SK-N-SH (cell line): ENCODE measurements around the gene RHCE. TPM values are rescaled to one million over a fixed set of nuclear protein-coding genes. Genes with fewer than 3 reads are reported as not detected.

Experiments
- CTCF ChIA-PET: fragments of 300-600, 350-600 bp; formaldehyde crosslinking; extraction: SDS; loops from one replicate; lab custom pipeline; 2021; lab: Yijun Ruan, JAX
- POLR2A ChIA-PET: fragments of 350-600 bp; sonication (Branson Sonifier 250); formaldehyde crosslinking; extraction: SDS; loops from one replicate; lab custom pipeline; 2020; ENCODE audit warnings: antibody characterized with exemption, inconsistent platforms; lab: Yijun Ruan, JAX
- DNase-seq: peaks from one replicate; pipeline ENCODE4 v3.0.0; 2012
- H2AFZ ChIP-seq: fragments of 200-600 bp; sonication (generic); 2 replicates; pipeline ENCODE4 v1.8.1; 2016; ENCODE audit warnings: antibody characterized with exemption, mild to moderate bottlenecking, low read depth
- H3F3A ChIP-seq: fragments of 200-600 bp; sonication (generic); replicated peaks from 2 replicates; pipeline ENCODE3; 2016; ENCODE audit warnings: antibody characterized with exemption, mild to moderate bottlenecking; ENCODE audit not compliant: insufficient read depth
- H3K27ac ChIP-seq, 2 experiments: fragments of 200-500 bp in 1 of 2; fragments of 200-600 bp in 1 of 2; sonication (Bioruptor generic) in 1 of 2; sonication (generic), shearing (Covaris generic) in 1 of 2; 2 replicates each; pipeline versions ENCODE4 v1.5.1 to v1.6.1; 2014 to 2016; ENCODE audit warnings: low read depth in 2 of 2, inconsistent platforms in 1 of 2, low read length in 1 of 2, mild to moderate bottlenecking in 1 of 2, mixed read lengths in 1 of 2
- H3K27me3 ChIP-seq: fragments of 200-600 bp; sonication (generic), shearing (Covaris generic); 2 replicates; pipeline ENCODE4 v1.6.1; 2016; ENCODE audit warnings: mixed run types; ENCODE audit not compliant: insufficient read depth
- H3K36me3 ChIP-seq, 2 experiments: fragments of 200-500 bp in 1 of 2; fragments of 200-600 bp in 1 of 2; sonication (Bioruptor generic) in 1 of 2; sonication (generic) in 1 of 2; replicated peaks in 1 of 2; 2 replicates each; pipeline versions ENCODE3 to v1.5.1; 2014 to 2016; ENCODE audit warnings: low read length in 1 of 2, mild to moderate bottlenecking in 1 of 2; ENCODE audit not compliant: insufficient read depth in 2 of 2, control insufficient read depth in 1 of 2
- H3K4me1 ChIP-seq, 2 experiments: fragments of 200-500 bp in 1 of 2; fragments of 200-600 bp in 1 of 2; sonication (Bioruptor generic) in 1 of 2; sonication (generic), shearing (Covaris generic) in 1 of 2; 2 replicates each; pipeline versions ENCODE4 v1.5.1 to v1.6.1; 2014 to 2016; ENCODE audit warnings: low read depth in 1 of 2, low read length in 1 of 2, mixed run types in 1 of 2; ENCODE audit not compliant: insufficient read depth in 2 of 2, control insufficient read depth in 1 of 2
- H3K4me2 ChIP-seq: fragments of 200-600 bp; sonication (generic), shearing (Covaris generic); 2 replicates; pipeline ENCODE4 v1.6.1; 2017; ENCODE audit warnings: mixed run types
- H3K4me3 ChIP-seq, 2 experiments: fragments of 200-500 bp in 1 of 2; fragments of 200-600 bp in 1 of 2; sonication (Bioruptor generic) in 1 of 2; sonication (generic), shearing (Covaris generic) in 1 of 2; 2 replicates each; pipeline versions ENCODE4 v1.5.1 to v1.8.1; 2014 to 2016; ENCODE audit warnings: low read depth in 2 of 2, inconsistent platforms in 1 of 2, low read length in 1 of 2, mild to moderate bottlenecking in 1 of 2, mixed read lengths in 1 of 2, moderate library complexity in 1 of 2
- H3K79me2 ChIP-seq: fragments of 200-600 bp; sonication (generic); 2 replicates; pipeline ENCODE4 v1.8.1; 2017; ENCODE audit warnings: mild to moderate bottlenecking; ENCODE audit not compliant: insufficient read depth
- H3K9ac ChIP-seq: fragments of 200-600 bp; sonication (generic); 2 replicates; pipeline ENCODE4 v1.6.1; 2017; ENCODE audit warnings: mixed run types
- H3K9me2 ChIP-seq: fragments of 200-600 bp; sonication (generic); 2 replicates; pipeline ENCODE4 v1.6.1; 2017; ENCODE audit warnings: mixed run types
- H3K9me3 ChIP-seq: fragments of 200-600 bp; sonication (generic); 2 replicates; pipeline ENCODE4 v1.6.1; 2017; ENCODE audit warnings: mixed run types, mild to moderate bottlenecking, moderate library complexity
- H4K20me1 ChIP-seq: fragments of 200-600 bp; sonication (generic); 2 replicates; pipeline ENCODE4 v1.6.1; 2017; ENCODE audit warnings: mild to moderate bottlenecking, mixed run types; ENCODE audit not compliant: insufficient read depth
- CHD2 ChIP-seq: fragments of 150-350 bp; IDR thresholded peaks from 2 replicates; pipeline ENCODE4 v1.6.1; 2018; ENCODE audit warnings: low read length; ENCODE audit not compliant: partially characterized antibody
- EP300 ChIP-seq, 2 experiments: IDR thresholded peaks; 2 replicates each; pipeline versions ENCODE4 v1.4.0 to v1.6.1; 2012; ENCODE audit warnings: borderline replicate concordance in 1 of 2, low read depth in 1 of 2, low read length in 1 of 2
- FOXJ3 ChIP-seq: sonication (generic); formaldehyde crosslinking; IDR thresholded peaks from 2 replicates; pipeline ENCODE4 v1.5.1; 2020; ENCODE audit warnings: mild to moderate bottlenecking, missing genetic modification reagents
- GABPA ChIP-seq: IDR thresholded peaks from 2 replicates; pipeline ENCODE4 v1.4.0; 2012; ENCODE audit warnings: low read depth, mild to moderate bottlenecking
- MEF2A ChIP-seq: IDR thresholded peaks from 2 replicates; pipeline ENCODE4 v1.4.0; 2012; ENCODE audit warnings: low read depth, borderline replicate concordance
- MXI1 ChIP-seq: IDR thresholded peaks from 2 replicates; pipeline ENCODE4 v1.6.1; 2012; ENCODE audit warnings: mild to moderate bottlenecking, low read depth, low read length, improper control_type of control experiment
- NRF1 ChIP-seq: IDR thresholded peaks from 2 replicates; pipeline ENCODE4 v1.6.1; 2012; ENCODE audit warnings: low read depth, mild to moderate bottlenecking, low read length
- POLR2AphosphoS5 ChIP-seq: IDR thresholded peaks from 2 replicates; pipeline ENCODE4 v1.6.1; 2012; ENCODE audit warnings: low read depth, low read length
- RAD21 ChIP-seq: IDR thresholded peaks from 2 replicates; pipeline ENCODE4 v1.6.1; 2012; ENCODE audit warnings: mild to moderate bottlenecking, low read length
- RCOR1 ChIP-seq: fragments of 150-350 bp; IDR thresholded peaks from 2 replicates; pipeline ENCODE4 v1.6.1; 2017; ENCODE audit warnings: antibody characterized with exemption, low read length
- RFX5 ChIP-seq: IDR thresholded peaks from 2 replicates; pipeline ENCODE4 v1.6.1; 2012; ENCODE audit warnings: mild to moderate bottlenecking, improper control_type of control experiment, low read length
- RXRA ChIP-seq: IDR thresholded peaks from 2 replicates; pipeline ENCODE4 v1.4.0; 2012; ENCODE audit warnings: low read depth, mild to moderate bottlenecking, borderline replicate concordance
- SIN3A ChIP-seq: IDR thresholded peaks from 2 replicates; pipeline ENCODE4 v1.6.1; 2012; ENCODE audit warnings: low read depth, mild to moderate bottlenecking, low read length, moderate library complexity, borderline replicate concordance
- SMC3 ChIP-seq: IDR thresholded peaks from 2 replicates; pipeline ENCODE4 v1.6.1; 2012; ENCODE audit warnings: low read depth, low read length, improper control_type of control experiment
- TAF1 ChIP-seq: IDR thresholded peaks from 2 replicates; pipeline ENCODE4 v1.6.1; 2012; ENCODE audit warnings: low read depth, mild to moderate bottlenecking, low read length, moderate library complexity, borderline replicate concordance
- TCF12 ChIP-seq: IDR thresholded peaks from 2 replicates; pipeline ENCODE4 v1.4.0; 2012
- TEAD4 ChIP-seq: IDR thresholded peaks from 2 replicates; pipeline ENCODE4 v1.4.0; 2012; ENCODE audit warnings: mild to moderate bottlenecking, borderline replicate concordance; ENCODE audit not compliant: insufficient read depth
- YY1 ChIP-seq: IDR thresholded peaks from 2 replicates; pipeline ENCODE4 v1.4.0; 2012; ENCODE audit warnings: low read depth, mild to moderate bottlenecking
- WGBS: methylation state at CpG from one replicate; pipeline ENCODE4 v1.1.6; 2017; ENCODE audit warnings: low lambda C conversion rate; 5-methylcytosine and 5-hydroxymethylcytosine counted together
- polyA plus RNA-seq, 3 experiments: library from polyadenylated mRNA; depleted of rRNA; stranded (reverse); fragments of >200 nt; gene quantifications; 2 replicates each; pipeline ENCODE4 v1.2.3, GENCODE V29; 2012
- TF ChIP-seq, protein P1 (sequence below): fragments of 150-350 bp; IDR thresholded peaks from 2 replicates; pipeline ENCODE4 v1.6.1; 2016; ENCODE audit warnings: mild to moderate bottlenecking, low read depth, low read length
- TF ChIP-seq, protein P2 (sequence below): IDR thresholded peaks from 2 replicates; pipeline ENCODE4; 2012
- TF ChIP-seq, protein P3 (sequence below): IDR thresholded peaks from 2 replicates; pipeline ENCODE4 v1.4.0; 2012; ENCODE audit warnings: low read depth

Gene RHCE
- polyA plus RNA-seq, 1 of the 3 experiments (the other 2 are of a cell fraction) = 0.54 TPM

DNA sequence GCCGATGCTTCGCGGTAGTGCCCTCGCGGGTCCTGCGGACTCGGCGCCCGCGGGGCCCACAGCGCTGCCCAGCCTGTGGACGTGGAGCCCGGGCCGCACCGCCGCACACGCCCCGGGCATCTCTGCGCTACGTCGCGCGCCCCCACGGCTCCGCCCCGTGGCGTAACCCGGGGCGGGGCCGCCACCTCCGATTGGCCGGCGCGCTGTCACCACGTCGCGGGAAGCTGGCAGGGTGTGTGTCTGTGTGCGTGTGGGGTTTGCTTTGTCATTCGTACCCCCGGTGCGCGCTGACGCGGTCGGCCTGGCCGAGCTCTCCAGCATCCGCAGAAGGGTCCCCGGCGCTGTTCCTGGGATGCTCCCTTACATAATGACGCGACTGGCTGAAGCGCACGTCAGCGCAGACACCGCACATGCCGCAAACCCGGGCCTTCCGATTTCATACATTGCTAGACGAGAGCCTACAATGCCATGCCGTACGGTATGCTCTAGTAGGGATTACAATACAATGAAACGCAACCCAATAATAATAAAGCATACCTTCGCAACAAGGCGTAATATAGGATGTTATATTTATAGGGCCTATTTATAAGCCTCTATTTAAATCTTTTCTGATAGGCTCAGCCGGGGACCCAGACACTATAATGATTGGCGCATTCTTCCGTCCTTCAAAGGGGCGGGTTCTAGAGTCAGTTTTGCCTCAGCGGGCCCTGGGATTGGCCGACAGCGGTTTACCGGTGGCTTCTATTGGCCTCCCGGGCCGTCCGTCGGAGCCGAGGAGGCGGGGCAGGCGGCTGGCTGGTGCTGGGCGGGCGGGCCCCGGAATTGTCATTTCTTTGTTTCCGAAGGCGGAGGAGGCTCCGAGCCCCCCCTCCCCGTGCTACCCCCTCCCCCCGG lies 9.7 kb upstream of the RHCE start, which contains the start of gene MACO1:
MACO1 (plus strand) TSS at position 825 of the 894 bp plus-strand sequence. CDS start 202 bp downstream, outside the sequence.
- Histone ChIP-seq H3K4me1 (peaks cover 13 to 22% of the 10 kb centered on the region in 2 experiments; a peak in 3 of 4 replicates), H3K9me3 (no peaks in the 10 kb centered on the region), H2AFZ (peak within 1 kb of the TSS; percentile 94), H3K27me3 (no peaks in the 10 kb centered on the region), H3K9ac (peak within 1 kb of the TSS; percentile 86), H3K4me2 (peak within 1 kb of the TSS; percentile 79), H4K20me1 (peaks cover 30% of the 10 kb centered on the region), H3K4me3 (peak within 1 kb of the TSS; percentile 90 to 93), H3K36me3 (peaks cover 0 to 3% of the 10 kb centered on the region in 2 experiments), H3K79me2 (peaks cover 46% of the 10 kb centered on the region), H3K9me2 (no peaks in the 10 kb centered on the region), H3K27ac (peak within 1 kb of the TSS; percentile 81 to 88), H3F3A (peaks cover 6% of the 10 kb centered on the region)
- 0% methylated on average over 42 of the region's 87 CpGs for WGBS
- CTCF ChIA-PET = interaction anchor here (0.7 to 2.6 kb wide), 4 partner anchors 14 to 91 kb away, joined by 3 to 9 read pairs (median 5); no protein-coding TSS in a partner anchor
- TF ChIP-seq, protein P1, sequence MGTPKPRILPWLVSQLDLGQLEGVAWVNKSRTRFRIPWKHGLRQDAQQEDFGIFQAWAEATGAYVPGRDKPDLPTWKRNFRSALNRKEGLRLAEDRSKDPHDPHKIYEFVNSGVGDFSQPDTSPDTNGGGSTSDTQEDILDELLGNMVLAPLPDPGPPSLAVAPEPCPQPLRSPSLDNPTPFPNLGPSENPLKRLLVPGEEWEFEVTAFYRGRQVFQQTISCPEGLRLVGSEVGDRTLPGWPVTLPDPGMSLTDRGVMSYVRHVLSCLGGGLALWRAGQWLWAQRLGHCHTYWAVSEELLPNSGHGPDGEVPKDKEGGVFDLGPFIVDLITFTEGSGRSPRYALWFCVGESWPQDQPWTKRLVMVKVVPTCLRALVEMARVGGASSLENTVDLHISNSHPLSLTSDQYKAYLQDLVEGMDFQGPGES = peak; percentile 96
- no peak for TF ChIP-seq RXRA
- TF ChIP-seq CHD2 = peak; percentile 91
- TF ChIP-seq TCF12 = no peak
- no peak for TF ChIP-seq TEAD4
- no peak for TF ChIP-seq MEF2A
- TF ChIP-seq RAD21 = no peak
- peak; percentile 86; the same call in 1 of the 2 replicates for TF ChIP-seq TAF1
- TF ChIP-seq FOXJ3 = no peak
- TF ChIP-seq SIN3A = no peak
- TF ChIP-seq, protein P2, sequence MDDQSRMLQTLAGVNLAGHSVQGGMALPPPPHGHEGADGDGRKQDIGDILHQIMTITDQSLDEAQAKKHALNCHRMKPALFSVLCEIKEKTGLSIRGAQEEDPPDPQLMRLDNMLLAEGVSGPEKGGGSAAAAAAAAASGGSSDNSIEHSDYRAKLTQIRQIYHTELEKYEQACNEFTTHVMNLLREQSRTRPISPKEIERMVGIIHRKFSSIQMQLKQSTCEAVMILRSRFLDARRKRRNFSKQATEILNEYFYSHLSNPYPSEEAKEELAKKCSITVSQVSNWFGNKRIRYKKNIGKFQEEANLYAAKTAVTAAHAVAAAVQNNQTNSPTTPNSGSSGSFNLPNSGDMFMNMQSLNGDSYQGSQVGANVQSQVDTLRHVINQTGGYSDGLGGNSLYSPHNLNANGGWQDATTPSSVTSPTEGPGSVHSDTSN = peak; percentile 99
- TF ChIP-seq SMC3 = no peak
- 0 out of 2 replicates have a peak, but pooled peaks have one; percentile 21 for TF ChIP-seq RCOR1
- TF ChIP-seq EP300 (IDR thresholded peaks at IDR 0.05; ENCODE audit: borderline replicate concordance in 1 of 2, low read depth in 1 of 2, low read length in 1 of 2) = no peak
- 0 out of 2 replicates have a peak, but pooled peaks have one; percentile 16 for TF ChIP-seq YY1
- TF ChIP-seq, protein P3, sequence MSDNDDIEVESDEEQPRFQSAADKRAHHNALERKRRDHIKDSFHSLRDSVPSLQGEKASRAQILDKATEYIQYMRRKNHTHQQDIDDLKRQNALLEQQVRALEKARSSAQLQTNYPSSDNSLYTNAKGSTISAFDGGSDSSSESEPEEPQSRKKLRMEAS = peak; percentile 75; the same call in 1 of the 2 replicates
- peak; percentile 84 for TF ChIP-seq POLR2AphosphoS5
- TF ChIP-seq MXI1 = peak; percentile 95
- peak; percentile 27; the same call in 1 of the 2 replicates for TF ChIP-seq NRF1
- 0 out of 2 replicates have a peak, but pooled peaks have one; percentile 49 for TF ChIP-seq RFX5
- TF ChIP-seq GABPA = no peak; the same call in 1 of the 2 replicates
- DNase-seq = peak; percentile 98
- POLR2A ChIA-PET = interaction anchor here (0.9 to 1.3 kb wide), 2 partner anchors 149 to 497 kb away, joined by 3 read pairs; no protein-coding TSS in a partner anchor
